NCI-H748 (cell line): ENCODE measurements around the gene FBN1.

Source experiments
- DNase-seq: peaks from one replicate; lab custom pipeline; 2025; ENCODE audit not compliant: unreplicated experiment; lab: John Stamatoyannopoulos, UW

The FBN1 gene

GRCh38 chr15:48522123-48522522 lies 123.4 kb downstream of the FBN1 start:
- no peak for DNase-seq

- DNase-seq = peak; percentile 56
Observed at GRCh38 chr15:48520376-48521155, 124.9 kb downstream of the FBN1 start.

- no peak for DNase-seq
Observed at GRCh38 chr15:48516121-48516520, 129.4 kb downstream of the FBN1 start.

- no peak for DNase-seq
Observed at GRCh38 chr15:48515500-48515899, 130.0 kb downstream of the FBN1 start.

GRCh38 chr15:48514103-48514816 lies 131.2 kb downstream of the FBN1 start:
- DNase-seq = no peak

- DNase-seq = no peak
Observed at GRCh38 chr15:48510976-48511375, 134.5 kb downstream of the FBN1 start.

GRCh38 chr15:48507416-48508065 lies 138.0 kb downstream of the FBN1 start:
- peak; percentile 36 for DNase-seq

- no peak for DNase-seq
Observed at GRCh38 chr15:48505067-48505466, 140.4 kb downstream of the FBN1 start.

- DNase-seq = no peak
Observed at GRCh38 chr15:48501208-48501607, 144.3 kb downstream of the FBN1 start.

- DNase-seq = no peak
Observed at GRCh38 chr15:48500595-48500994, 144.9 kb downstream of the FBN1 start.

- no peak for DNase-seq
Observed at GRCh38 chr15:48499978-48500377, 145.5 kb downstream of the FBN1 start.

- DNase-seq = no peak
Observed at GRCh38 chr15:48498828-48499227, 146.7 kb downstream of the FBN1 start.

GRCh38 chr15:48494631-48495030 lies 150.9 kb downstream of the FBN1 start:
- DNase-seq = no peak

- DNase-seq = no peak
Observed at GRCh38 chr15:48493763-48494225, 151.7 kb downstream of the FBN1 start.

- no peak for DNase-seq
Observed at GRCh38 chr15:48493084-48493762, 152.3 kb downstream of the FBN1 start.

- no peak for DNase-seq
Observed at GRCh38 chr15:48486228-48486627, 159.3 kb downstream of the FBN1 start.

- peak; percentile 61 for DNase-seq
Observed at GRCh38 chr15:48481802-48482201, 163.7 kb downstream of the FBN1 start.

GRCh38 chr15:48479751-48480150 lies 165.8 kb downstream of the FBN1 start:
- DNase-seq = no peak

GRCh38 chr15:48478581-48478980 lies 166.9 kb downstream of the FBN1 start:
- no peak for DNase-seq

- DNase-seq = peak; percentile 6
Observed at GRCh38 chr15:48477795-48478360, 167.6 kb downstream of the FBN1 start.
